Inflammatory macrophage treated with lipopolysaccharide for 4 hours (primary cell): ENCODE measurements around the gene SLC30A2.
"Not testable (repeated sequence)": the region's sequence is repeated elsewhere in the genome, so short reads cannot be mapped to it uniquely, and the experiment has no call there.

Experiments used
- DNase-seq: peaks from one replicate; pipeline ENCODE4 v3.0.0-alpha.2; 2020

The SLC30A2 gene, protein sequence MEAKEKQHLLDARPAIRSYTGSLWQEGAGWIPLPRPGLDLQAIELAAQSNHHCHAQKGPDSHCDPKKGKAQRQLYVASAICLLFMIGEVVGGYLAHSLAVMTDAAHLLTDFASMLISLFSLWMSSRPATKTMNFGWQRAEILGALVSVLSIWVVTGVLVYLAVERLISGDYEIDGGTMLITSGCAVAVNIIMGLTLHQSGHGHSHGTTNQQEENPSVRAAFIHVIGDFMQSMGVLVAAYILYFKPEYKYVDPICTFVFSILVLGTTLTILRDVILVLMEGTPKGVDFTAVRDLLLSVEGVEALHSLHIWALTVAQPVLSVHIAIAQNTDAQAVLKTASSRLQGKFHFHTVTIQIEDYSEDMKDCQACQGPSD

DNA sequence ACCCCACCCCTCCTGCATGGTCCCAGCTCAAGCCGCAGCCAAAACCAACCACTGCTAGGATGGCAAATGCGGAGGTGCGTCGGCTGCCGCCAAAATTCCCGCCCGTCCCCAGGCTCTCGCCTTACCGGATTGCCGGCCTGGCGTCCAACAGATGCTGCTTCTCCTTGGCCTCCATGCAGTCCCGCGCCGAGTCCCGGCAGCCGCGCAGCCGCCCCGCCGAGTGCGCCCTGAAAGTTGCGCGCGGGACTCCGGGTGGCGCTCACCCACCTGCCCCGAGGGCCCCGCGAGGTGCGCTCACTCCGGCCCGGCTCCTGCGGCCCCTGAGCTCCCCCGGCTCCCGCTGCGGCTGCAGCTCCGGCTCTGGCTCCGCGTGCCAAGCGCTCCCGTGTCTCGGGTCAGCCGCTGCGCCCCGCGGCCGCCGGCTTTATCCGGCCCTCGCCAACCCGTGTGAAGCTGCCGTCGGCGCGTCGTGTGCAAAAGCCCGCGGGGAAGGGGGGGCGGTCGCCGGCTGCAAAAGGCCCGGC, at the start of gene SLC30A2:
TSS of gene SLC30A2 (minus strand) at position 397 of the 524 bp plus-strand sequence. CDS start at position 175, 222 bp downstream.
- DNase-seq = no peak

DNA sequence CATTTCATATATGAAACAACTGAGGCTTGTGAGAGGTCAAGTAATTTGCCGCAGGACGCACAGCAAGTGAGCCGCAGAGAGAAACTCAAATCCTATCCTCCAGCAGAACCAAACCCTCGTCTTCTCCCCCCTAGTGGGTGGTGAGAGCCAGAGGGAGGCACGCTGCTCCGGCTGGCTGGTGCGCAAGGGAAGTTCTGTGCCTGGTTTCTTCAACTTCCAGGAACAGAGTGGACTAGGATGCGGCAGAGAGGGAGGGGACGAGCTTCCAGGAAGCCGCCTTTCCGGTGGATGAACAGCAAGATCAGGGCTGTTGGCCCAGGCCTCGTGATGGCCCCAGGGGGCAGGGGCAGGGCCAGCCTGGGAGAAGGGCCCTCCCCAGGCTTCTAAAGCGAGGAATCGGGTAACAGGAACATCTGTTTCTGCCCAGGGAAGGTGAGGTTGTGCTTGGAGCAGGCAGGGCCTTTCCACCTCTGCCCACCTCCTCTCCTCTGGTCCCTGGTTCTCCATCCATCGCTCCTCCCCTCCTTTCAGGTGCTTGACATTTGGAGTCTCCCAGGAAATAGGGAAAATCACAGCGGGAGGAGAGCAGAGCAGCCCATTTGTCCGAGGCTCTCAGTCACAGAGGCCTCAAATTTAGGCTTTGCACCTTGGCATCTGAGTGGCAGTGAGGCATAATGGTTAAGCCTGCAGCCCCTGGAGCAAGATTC, 48.9 kb upstream of the SLC30A2 start:
- DNase-seq = no peak

DNA sequence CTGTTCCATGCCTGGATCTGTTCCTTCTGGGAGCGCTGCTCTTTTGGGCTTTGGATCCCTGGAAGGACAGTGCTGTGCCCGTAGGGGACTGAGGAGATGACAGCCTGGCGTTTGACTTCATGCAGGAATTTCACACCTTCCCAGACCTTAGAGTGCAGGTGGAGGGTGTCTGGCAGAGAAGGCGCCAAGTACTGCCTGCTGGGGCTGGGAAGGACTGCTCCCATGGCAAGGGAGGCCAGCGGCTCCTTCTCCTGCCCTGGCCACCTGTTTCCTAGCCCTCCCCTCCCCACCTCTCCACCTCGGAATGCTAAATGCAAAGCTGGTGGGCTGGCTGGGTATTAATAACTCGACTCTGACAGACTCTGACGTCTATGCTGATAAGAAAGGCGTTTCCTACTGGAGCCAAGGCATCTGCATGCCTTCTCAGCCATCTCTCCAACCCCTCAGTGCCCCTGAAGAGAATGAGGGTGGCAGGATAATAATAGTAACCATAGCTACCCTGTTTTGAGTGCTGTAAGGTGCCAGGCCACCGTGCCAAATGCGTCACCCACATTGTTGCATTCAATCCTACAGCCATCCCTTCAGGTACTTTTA, 48.3 kb upstream of the SLC30A2 start:
- no peak for DNase-seq

DNA sequence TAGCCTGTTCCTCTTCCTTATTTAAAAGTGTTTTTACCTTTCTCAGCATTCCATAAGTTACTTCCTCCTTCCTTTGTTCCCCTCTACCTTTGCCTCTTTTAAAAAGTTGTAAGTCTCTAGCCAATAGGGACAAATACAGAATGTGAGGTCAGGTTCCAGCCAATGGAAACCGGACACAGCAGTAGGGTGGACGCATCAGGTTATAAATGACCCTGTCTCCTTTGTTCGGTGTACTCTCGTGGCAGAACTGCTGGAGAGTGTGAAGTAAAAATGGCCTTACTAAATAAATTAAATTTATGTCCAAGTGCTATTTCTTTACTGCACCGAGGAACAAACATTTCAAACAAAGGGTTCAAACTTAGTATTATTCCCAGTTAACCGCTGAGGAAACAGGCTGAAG, 47.7 kb upstream of the SLC30A2 start:
- not testable (repeated sequence) for DNase-seq

DNA sequence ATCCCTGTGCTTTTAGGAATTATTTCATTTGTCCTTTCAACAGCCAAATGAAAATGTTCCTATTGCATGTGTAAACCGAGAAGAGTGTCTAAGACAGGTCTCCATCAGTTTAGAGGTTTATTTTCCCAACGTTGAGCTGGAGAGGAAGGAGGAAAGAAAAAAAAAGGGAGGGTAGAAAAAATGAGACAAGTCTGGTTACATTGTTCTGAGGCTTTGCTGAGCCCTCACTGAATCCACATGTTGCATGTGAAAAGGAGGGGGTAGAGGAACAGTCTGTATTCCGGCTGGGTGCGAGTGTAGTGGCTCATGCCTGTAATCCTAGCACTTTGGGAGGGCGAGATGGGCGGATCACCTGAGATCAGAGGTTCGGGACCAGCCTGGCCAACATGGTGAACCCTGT, 46.5 kb upstream of the SLC30A2 start:
- no peak for DNase-seq

DNA sequence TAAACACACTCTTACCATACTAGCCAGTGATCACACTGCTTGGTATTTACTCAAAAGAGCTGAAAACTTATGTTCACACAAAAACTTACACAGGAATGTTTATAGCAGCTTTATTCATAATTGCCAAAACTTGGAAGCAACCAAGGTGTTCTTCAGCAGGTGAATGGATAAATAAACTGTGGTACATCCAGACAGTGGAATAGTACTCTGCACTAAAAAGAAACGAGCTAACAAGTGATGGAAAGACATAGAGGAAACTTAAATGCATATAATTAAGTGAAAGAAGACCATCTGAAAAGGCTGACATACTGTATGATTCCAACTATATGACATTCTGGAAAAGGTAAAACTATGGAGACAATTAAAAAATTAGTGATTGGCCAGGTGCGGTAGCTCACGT, 45.0 kb upstream of the SLC30A2 start:
- no peak for DNase-seq

DNA sequence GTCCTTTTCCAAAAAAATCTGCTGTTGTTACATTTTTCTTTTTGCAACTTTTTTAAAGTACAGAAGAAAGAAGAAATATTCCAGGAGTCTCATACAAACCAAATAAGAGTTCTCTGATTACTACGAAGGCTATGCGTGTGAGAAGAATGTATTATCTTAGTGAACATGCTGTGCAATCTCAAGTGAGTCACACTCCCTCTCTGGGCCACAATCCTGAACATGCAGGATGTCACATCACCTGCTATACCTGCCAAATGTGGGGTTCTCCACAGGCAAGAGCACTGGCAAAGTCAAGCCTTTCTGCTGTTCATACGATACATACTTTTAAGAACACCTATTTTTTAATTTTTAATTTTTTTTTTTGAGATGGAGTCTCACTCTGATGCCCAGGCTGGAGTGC, 43.2 kb upstream of the SLC30A2 start:
- no peak for DNase-seq

DNA sequence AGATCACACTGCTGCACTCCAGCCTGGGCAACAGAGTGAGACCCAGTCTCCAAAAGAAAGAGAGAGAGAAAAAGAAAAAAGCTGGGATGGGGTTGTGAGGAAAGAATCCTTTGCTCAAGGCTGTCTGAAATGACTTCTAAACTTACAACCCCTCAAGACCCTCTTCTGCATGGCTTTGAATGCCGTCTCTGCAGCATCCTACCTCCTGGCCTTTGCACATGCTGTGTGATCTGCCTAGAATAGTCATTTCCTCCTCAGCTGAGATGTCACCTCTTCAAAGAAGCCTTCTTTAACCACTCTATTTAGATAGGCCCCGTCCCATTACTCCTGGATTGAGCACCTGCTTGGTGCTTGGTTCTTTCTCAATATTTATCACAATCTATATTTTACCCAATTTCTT, 38.9 kb upstream of the SLC30A2 start:
- no peak for DNase-seq

DNA sequence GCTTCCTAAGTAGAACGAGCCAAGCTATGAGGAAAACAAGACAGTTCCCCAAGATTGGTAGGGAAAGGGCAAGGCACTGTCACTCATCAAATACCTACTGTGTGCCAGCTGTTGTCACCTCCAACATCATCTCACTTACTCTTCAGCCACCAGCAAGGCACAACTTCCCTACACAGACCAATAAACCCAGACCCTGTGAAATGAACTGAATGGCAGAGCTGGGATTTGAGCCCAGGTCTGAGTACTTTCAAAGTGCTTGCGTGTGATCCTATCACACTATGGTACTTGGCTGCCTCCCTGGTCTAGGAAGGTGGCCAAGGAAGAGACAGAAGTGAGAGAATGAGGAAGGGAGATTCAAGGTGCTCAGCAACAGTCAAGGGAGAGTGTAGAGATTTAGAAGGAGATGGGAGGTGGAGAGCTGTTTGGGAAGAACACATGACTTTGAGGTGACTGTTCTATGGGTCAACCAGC, 38.2 kb upstream of the SLC30A2 start:
- DNase-seq = no peak

DNA sequence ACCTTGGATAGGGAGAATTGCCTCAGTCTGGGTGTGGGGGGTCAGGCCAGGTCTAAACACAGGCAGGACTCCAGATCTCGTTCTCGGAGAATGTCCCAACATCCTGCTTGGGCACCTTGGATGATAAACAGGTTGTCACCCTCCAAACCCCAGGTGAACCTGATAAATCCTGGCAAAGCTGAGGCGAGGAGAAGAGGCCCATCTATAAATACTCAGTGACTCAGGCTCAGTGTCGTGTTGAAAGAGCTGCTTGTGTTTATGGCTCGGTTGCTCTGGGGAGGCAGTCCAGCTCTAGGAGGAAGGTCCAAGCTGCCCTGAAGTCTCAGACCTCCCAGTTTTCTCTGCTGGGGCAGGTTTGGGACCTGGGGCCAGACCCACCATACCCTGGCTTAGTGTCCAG, 37.3 kb upstream of the SLC30A2 start:
- DNase-seq = no peak

DNA sequence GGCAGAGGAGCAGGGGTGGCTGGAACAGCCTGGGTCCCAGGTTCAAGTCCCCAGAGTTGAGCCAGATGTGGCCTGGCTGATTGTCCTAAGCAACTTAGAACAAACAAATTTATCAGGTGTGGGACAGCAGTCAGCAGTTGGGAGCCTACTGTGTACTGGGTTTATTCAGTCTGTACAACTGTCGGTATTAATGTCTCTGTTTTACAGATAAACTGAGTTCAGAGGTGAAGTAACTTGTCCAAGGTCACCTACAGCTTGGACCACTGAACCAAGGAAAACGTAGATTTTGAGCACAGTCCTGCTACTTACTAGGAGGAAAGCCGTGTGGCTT, 36.1 kb upstream of the SLC30A2 start:
- DNase-seq = no peak

DNA sequence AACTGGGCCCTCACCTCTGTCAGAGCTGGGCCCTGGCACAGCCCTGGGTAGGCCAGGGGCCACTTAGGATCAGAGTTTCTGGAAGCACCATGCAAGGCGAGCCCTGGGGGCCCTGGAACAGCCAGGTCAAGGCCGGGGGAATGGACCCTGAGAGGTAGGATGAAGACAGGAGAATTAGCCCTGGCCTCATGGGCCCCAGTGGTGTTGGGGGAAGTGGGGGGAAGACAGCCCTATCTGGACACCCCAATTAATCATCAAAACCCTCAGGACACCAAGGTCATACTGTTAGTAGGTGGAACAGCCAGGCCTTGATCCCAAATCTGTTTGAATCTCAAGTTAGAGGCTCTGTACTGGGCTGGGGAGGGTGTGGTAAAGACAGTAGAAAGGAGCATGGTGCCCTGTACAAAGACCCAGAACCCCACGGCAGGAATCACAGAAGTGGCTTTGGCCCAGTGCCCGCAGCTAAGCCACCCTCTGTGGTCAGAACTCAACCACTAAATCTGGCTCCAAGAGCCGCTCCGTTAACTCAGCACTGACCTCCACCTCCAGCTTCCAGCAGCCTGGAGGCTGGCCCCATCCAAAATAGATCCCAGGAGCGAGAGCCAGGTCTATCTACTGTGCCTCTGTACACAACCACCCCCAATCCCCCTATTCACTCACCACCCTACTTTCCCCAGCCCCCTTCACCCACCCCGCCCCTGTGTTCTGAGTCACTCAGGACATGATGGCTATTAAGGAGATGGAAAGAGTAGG, 35.5 kb upstream of the SLC30A2 start:
- no peak for DNase-seq

DNA sequence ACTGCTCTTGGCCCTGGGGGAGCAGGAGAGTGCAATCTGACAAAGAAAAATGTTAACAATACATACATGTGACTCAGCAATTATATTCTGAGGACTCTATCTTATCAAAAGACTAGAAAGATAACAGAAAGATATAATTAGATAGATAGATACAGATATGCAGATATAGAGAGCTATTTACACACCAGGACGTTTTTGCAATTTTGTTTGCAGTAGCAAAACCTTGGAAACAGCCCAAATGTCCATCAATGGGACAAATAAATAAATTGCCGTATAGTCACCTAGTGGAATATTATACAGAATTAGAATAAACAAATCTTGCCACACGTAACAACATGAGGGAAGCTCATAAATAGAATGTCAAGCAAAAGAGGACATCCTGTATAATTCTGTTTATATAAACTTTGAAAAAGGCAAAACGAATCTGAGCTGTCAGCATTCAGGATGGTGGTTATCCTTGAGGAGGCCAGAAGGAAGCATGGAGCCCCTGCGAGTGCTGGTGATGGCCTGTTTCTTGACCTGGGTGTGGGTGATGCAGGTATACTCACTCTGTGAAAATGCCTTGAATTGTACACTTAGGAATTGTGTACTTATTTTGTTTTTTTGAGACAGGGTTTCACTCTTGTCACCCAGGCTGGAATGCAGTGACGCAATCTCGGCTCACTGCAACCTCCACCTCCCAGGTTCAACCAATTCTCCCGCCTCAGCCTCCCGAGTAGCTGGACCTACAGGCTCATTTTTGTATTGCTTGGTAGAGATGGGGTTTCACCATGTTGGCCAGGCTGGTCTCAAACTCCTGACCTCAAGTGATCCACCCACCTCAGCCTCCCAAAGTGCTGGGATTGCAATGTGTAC, 34.3 kb upstream of the SLC30A2 start:
- DNase-seq = no peak

DNA sequence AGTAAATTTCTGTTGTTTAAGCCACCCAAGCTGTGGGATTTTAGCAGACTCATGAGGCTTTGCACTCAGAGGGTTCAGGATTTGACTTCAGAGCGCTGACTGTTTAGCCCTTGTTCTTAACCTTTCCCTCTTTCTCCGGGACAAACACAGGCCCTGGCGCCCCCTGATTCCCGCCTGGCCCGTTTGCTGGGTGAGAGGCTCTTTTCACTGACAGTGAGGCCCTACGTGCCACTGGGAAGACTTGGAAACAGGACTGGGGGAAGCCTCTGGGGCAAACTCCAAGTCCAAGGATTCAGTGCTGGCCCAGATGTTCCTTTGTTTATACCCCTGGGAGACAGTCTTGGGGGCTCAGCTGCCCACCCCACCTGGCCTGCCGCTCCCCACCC, 33.3 kb upstream of the SLC30A2 start:
- DNase-seq = no peak

DNA sequence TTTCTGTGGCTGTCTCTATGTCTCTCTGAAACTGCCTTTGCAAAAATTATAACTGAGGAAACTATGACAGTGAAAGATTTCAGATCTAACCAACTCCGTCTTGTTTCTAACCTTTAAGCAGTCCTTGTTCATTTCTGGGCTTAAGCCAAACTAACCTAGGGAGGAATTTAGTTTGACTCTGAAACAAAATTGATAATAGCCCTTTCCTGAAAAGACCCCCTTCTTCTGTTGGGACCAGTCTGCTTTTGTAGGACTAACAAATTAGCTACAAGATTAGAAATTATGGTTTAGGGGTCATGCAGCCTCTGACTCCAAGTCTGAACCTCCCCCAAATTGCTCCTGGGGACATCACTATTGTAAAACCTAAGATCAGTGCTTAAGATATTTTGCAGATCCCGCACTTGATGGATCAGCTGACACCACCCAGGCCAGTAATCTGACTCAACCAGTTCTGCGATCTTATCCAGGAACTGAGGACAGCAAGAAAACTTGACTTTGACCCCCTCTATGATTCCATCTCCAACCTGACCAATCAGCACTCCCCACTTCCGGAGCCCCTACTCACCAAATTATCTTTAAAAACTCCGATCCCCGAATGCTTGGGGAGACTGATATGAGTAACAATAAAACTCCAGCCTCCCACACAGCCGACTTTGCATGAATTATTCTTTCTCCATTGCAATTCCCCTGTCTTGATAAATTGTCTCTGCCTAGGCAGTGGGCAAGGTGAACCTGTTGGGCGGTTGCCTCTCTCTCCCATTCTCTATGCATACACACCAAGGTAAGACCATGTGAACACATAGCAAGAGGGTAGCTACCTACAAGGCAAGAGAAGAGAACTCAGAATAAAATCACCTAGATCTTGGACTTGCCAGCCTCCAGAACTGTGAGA, 32.6 kb upstream of the SLC30A2 start:
- DNase-seq = no peak

DNA sequence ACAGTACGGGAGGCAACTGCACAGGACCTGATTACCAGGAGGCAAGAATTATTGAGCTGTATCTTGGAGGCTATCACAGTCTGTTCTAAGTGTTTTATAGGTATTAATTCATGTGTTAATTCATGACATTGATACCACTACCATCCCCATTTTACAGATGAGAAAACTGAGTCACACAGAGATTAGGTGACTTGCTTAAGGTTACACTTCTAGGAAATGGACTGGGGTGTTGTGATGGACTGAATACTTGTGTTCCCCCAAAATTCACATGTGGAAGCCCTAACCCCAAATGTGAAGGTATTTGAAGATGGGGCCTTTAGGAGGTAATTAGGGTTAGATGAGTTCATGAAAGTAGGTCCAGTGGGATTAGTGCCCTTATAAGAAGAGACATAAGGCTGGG, 31.6 kb upstream of the SLC30A2 start:
- DNase-seq = no peak

DNA sequence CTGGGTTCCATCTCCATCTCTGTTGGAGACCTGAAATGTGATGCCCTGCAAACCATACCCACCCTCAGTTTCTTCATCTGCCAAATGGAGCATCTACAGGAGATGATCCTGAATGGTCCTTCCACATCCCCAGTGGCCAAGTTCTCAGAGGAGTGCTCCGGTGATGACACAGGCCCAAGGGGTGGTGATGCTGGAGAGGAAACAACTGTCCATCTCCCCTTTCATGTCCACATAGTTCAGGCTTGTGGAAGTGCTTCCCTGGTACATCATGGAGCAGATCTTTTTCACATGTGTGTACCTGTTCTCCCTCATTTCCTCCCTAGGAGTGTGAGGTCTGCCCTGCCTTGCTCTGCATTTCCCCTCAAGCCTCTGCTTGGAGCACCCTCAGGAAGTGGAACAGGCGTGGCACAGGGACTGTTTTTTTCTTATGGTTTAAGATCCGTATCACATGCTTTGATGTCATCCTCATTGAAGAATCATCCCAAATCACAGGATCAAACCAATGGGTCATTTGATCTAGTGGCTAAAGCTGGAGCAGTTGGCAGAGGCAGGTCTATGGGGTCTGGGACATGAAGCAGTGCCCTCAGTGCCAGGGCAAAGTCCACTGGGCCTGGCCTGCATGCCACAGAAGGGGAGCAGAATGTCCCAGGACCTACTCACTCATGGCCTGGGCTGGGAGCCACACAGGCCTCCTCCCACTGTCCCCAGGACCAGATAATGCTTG, 29.7 kb upstream of the SLC30A2 start:
- DNase-seq = peak; percentile 20

DNA sequence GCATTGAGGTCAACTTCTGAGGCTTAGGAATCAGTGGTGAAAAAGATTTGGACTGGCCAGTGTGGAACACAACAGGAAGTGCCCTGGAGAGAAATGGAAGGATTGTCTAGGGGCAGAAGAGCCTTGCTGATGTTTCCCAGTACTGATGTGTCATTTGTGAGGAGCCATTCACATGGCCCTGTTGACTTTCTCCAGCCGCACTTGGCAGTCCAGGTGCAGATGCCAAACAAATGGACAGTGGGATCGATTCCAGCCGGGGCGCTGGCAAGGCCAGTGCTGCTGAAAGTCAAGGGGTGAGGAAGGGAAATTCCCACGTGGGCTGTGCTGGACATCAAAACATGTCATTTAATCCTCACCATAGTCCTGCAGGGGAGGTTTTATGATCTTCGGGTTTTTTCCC, 26.4 kb upstream of the SLC30A2 start:
- no peak for DNase-seq

DNA sequence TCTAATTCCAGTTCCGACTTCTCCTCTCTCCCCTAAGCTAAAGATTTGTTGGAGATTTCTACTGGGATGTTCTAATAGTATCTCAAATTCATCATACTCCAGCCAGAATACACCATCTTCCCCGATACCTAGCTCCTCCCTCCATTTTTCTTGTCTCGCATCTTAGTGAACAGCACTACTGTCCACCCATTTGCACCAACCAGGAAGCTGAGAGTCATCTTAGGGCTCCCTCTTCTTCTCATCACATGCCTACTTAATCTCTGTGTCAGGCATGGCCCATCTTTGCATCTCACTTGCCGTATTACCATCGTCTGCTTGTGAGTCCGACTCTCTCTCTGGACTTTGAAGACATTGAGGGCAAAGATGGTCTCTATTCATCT, 25.0 kb upstream of the SLC30A2 start:
- DNase-seq = no peak

DNA sequence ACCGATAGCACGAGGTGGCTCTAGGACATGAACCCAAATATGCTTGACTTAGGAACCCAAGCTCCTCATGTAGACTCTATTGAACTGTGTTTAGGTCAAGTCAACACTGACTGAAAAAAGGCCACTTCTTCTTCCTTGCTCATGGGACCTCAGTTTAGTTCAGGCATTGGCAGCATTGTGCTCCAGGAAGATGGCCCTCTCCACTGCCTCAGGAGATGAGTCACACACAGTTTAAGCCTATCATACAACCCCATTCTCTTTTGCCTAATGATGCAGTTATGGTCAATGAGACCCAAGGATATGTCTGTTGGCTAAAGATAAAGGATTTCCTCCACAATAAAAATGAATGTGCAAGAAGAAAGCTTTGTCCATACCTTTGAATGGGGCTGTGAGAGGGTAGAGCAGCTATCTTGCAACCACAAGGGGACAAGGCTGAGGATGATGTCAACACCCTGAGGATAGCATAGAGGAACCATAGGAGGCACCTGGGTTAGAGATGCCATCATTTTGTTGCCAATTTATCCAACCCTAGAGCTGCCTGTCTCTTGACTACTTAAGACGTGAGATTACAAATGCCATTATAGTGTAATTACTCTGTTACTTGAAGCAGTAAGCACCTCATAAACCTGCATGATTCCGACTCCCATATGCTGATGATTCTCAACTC, 24.5 kb upstream of the SLC30A2 start:
- no peak for DNase-seq
